GM12865 (cell line): ENCODE data around the gene NET1.
"Not testable (repeated sequence)": the region's sequence is repeated elsewhere in the genome, so short reads cannot be mapped to it uniquely, and the experiment has no call there.

Experiments
- DNase-seq: peaks from one replicate; pipeline ENCODE4 v3.0.0; 2010; ENCODE audit warnings: low read depth
- H3K4me3 ChIP-seq: 2 replicates; pipeline ENCODE4 v1.5.1; 2011; ENCODE audit warnings: mild to moderate bottlenecking, low read depth, low read length, control low read depth
- CTCF ChIP-seq: IDR thresholded peaks from 2 replicates; pipeline ENCODE4 v1.5.1; 2011; ENCODE audit warnings: low read length, control low read depth, low read depth, inconsistent platforms; ENCODE audit not compliant: insufficient read depth; ENCODE audit errors: missing control alignments

Gene NET1

GRCh38 chr10:5400468-5401240, 11.7 kb upstream of the NET1 start:
- no peak for DNase-seq

GRCh38 chr10:5402798-5403197, 9.6 kb upstream of the NET1 start:
- DNase-seq = no peak
- H3K4me3 ChIP-seq = no peak overlapping the region
- no peak for TF ChIP-seq CTCF

More at GRCh38 chr10:5400468-5401240, 11.7 kb upstream of the NET1 start:
- H3K4me3 ChIP-seq = no peak overlapping the region
- TF ChIP-seq CTCF = no peak

GRCh38 chr10:5404208-5405041, 7.9 kb upstream of the NET1 start, which contains the start of gene TUBAL3:
Gene TUBAL3 (minus strand): TSS chr10:5404828. CDS start chr10:5404792, 36 bp downstream.
- no peak within 1 kb of the TSS for H3K4me3 ChIP-seq
- TF ChIP-seq CTCF = no peak
- no peak for DNase-seq

- no peak overlapping the region for H3K4me3 ChIP-seq
- no peak for TF ChIP-seq CTCF
- DNase-seq = no peak
Observed at GRCh38 chr10:5406918-5407317, 5.4 kb upstream of the NET1 start.

- not testable (repeated sequence) for H3K4me3 ChIP-seq, DNase-seq
Observed at GRCh38 chr10:5410787-5411186, 1.6 kb upstream of the NET1 start.

GRCh38 chr10:5411941-5412276, 448 bp upstream of the NET1 start:
- H3K4me3 ChIP-seq = peak overlapping the region; percentile 88
- DNase-seq = peak; percentile 3
- no peak for TF ChIP-seq CTCF
